Stimulated activated naive CD8-positive, alpha-beta T cell treated with anti-CD3 and anti-CD28 coated beads, Interleukin-15, Interleukin-2, amounts not matched to agents 100 ng/mL and 50 ng/mL, for 24 hours (primary cell): Measurements from ENCODE around the gene RRP15.
"Not testable (repeated sequence)": the region's sequence is repeated elsewhere in the genome, so short reads cannot be mapped to it uniquely, and the experiment has no call there.

ENCODE experiments used
- H3K27ac Mint-ChIP-seq: one replicate; pipeline ENCODE4 v1.8.0; 2021; ENCODE audit warnings: mild to moderate bottlenecking, mixed read lengths
- H3K27me3 Mint-ChIP-seq: one replicate; pipeline ENCODE4 v1.8.0; 2021; ENCODE audit warnings: mixed read lengths
- H3K36me3 Mint-ChIP-seq: one replicate; pipeline ENCODE4 v1.8.0; 2021; ENCODE audit warnings: low read depth, mixed read lengths
- H3K4me1 Mint-ChIP-seq: one replicate; pipeline ENCODE4 v1.8.0; 2021; ENCODE audit warnings: low read depth, mixed read lengths
- H3K4me3 Mint-ChIP-seq: one replicate; pipeline ENCODE4 v1.8.0; 2021; ENCODE audit warnings: mild to moderate bottlenecking, mixed read lengths
- H3K9me3 Mint-ChIP-seq: one replicate; pipeline ENCODE4 v1.8.0; 2021; ENCODE audit warnings: mixed read lengths

Gene RRP15

DNA sequence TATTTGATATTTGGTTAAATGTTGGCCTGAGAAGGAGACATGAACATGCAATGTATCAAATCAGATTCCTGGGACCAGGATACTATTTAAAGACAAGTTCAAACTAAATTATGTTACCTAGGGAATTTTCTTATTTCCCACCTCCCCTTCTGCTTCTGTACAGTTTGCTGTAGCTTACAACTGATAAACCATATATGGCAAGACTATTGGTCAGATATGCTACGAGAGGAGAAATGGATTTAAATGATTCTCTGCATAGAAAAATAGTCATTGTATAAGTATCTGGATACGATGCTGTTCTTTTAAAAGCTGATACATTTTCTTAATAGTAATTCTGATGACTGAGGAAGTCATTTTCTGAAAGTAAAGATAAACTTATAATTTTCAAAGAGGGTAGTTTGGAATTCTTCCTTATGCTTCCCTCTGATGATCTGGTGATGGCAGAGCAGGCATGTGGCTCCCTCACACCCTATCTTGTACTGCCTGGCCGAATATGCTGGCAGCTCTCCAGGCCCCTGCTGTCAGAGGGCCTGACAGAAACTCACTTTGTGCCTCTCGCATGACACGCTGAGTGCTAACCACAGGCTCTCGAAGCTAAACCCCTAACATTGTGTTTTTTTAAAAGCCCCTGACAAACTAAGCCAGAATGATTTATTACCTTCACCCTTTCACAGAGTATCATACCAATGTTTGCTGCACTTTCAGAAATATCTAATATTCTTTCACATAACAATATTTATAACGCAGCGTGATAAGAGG, 19.4 kb downstream of the RRP15 start:
- Mint-ChIP-seq H3K27me3 (no peaks in the 10 kb centered on the region), H3K36me3 (peaks cover 65% of the 10 kb centered on the region), H3K4me1 (peaks cover 13% of the 10 kb centered on the region), H3K9me3 (no peaks in the 10 kb centered on the region), H3K4me3 (no peak overlapping the region), H3K27ac (no peak overlapping the region)

DNA sequence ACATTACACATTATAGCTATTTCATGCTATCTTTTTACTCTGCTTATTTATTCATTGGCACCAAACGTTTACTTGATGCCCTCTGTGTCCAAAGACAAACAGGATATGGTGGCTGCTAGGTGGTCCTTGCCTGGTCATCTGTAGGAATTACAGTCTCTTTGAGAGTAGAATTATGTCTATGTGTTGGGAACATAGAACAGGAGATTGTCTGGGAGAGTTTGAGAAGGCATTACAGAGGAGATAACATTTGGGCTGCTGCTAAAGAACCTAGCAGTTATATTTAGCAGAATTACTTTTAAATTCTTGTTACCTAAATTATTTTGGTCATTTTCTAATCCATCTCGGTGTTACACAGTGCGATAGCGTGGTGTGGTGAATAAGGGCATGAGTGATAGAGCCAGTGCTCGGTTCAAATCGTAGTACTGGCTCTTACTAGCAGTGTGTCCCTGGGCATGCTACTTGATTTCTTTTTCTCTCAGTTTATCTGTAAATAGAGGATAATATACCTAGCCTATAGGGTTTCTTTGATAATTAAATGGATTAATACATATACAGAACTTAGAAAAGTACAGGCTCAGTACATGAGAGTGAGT, 20.5 kb downstream of the RRP15 start:
- Mint-ChIP-seq H3K27me3 (no peaks in the 10 kb centered on the region), H3K9me3 (no peaks in the 10 kb centered on the region), H3K4me1 (peaks cover 11% of the 10 kb centered on the region), H3K27ac (no peak overlapping the region), H3K4me3 (no peak overlapping the region), H3K36me3 (peaks cover 70% of the 10 kb centered on the region)

GRCh38 chr1:218312509-218312908, 27.4 kb downstream of the RRP15 start:
- Mint-ChIP-seq H3K27ac (peak overlapping the region; percentile 43), H3K9me3 (no peaks in the 10 kb centered on the region), H3K4me1 (peaks cover 12% of the 10 kb centered on the region), H3K36me3 (peaks cover 58% of the 10 kb centered on the region), H3K27me3 (no peaks in the 10 kb centered on the region), H3K4me3 (no peak overlapping the region)

- no peaks in the 10 kb centered on the region for H3K27me3 Mint-ChIP-seq
- no peak overlapping the region for H3K27ac Mint-ChIP-seq
- peaks cover 54% of the 10 kb centered on the region for H3K36me3 Mint-ChIP-seq
- peaks cover 12% of the 10 kb centered on the region for H3K4me1 Mint-ChIP-seq
- no peaks in the 10 kb centered on the region for H3K9me3 Mint-ChIP-seq
- H3K4me3 Mint-ChIP-seq, result no peak overlapping the region
These were observed 29.2 kb downstream of the RRP15 start for GRCh38 chr1:218314316-218314715.

DNA sequence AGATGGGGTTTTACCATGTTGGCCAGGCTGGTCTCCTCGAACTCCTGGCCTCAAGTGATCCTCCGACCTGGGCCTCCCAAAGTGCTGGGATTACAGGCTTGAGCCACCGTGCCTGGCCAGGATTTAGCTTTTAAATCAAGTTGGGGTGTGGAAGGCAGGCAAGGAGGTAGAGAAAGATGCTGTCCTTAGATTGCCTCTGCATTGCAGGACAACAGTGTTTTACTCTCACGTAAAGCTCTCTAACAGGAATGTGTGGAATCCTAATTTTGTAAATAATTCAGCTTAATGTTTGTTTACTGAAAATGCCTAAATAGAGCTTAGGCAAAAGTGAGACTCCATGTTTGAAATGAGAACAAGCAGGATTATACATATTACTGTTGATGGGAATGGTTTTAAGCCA, 30.5 kb downstream of the RRP15 start:
- Mint-ChIP-seq H3K27me3 (no peaks in the 10 kb centered on the region), H3K4me3 (no peak overlapping the region), H3K9me3 (no peaks in the 10 kb centered on the region), H3K36me3 (peaks cover 56% of the 10 kb centered on the region), H3K27ac (no peak overlapping the region), H3K4me1 (peaks cover 12% of the 10 kb centered on the region)

DNA sequence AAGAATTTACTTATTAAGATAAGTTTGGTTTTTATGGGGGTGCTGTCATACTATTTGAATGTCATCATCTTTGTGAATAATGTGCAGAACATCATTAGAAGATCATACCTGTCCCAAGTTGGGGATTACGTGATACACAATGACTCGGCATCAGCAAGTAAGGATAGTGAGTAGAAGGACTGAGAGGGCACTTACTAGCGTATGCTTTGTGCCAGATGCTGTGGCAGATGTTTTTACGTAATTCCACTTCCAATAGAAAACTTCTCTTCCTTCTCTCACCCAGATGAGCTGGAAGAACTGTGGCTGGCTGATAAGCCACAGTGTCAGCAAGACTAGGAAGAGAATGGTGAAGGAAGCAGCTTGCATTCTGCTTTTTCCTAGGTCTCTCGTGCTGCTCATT, 32.0 kb downstream of the RRP15 start:
- Mint-ChIP-seq H3K27me3 (no peaks in the 10 kb centered on the region), H3K9me3 (no peaks in the 10 kb centered on the region), H3K4me1 (peaks cover 7% of the 10 kb centered on the region), H3K36me3 (peaks cover 50% of the 10 kb centered on the region), H3K27ac (no peak overlapping the region), H3K4me3 (no peak overlapping the region)

DNA sequence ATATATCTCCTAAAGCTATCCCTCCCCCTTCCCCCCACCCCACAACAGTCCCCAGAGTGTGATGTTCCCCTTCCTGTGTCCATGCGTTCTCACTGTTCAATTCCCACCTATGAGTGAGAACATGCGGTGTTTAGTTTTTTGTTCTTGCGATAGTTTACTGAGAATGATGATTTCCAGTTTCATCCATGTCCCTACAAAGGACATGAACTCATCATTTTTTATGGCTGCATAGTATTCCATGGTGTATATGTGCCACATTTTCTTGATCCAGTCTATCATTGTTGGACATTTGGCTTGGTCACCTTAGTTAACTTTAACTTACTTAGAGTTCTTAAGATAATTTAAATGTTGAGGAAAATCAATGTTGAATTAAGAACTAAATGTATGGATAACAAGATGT, 35.1 kb downstream of the RRP15 start:
- peaks cover 52% of the 10 kb centered on the region for H3K36me3 Mint-ChIP-seq
- not testable (repeated sequence) for H3K27me3 Mint-ChIP-seq, H3K4me1 Mint-ChIP-seq, H3K9me3 Mint-ChIP-seq, H3K27ac Mint-ChIP-seq, H3K4me3 Mint-ChIP-seq

DNA sequence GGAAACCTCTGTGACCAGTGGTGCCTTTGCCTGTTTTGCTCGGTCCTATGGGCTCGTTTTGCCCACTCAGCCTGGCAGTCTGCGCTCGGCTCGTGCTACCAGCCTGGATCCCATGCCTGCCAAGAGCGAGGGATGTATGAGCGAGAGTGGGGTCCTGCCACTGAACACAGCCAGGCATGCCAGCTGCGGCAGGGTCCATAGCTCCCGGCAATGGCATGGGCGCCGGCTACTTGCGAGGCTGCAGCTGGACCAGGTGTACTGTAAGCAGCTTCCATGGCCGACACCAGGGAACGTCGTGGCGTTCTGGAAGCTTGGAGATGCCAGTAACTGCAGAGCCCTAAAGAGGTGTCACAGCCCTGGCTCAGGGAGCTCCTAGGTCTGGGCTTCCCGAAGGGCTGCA, 37.7 kb downstream of the RRP15 start:
- Mint-ChIP-seq H3K27me3 (no peaks in the 10 kb centered on the region), H3K4me1 (no peaks in the 10 kb centered on the region), H3K9me3 (no peaks in the 10 kb centered on the region), H3K36me3 (peaks cover 56% of the 10 kb centered on the region), H3K27ac (no peak overlapping the region), H3K4me3 (no peak overlapping the region)

- no peak overlapping the region for H3K4me3 Mint-ChIP-seq
- peaks cover 49% of the 10 kb centered on the region for H3K36me3 Mint-ChIP-seq
- no peaks in the 10 kb centered on the region for H3K4me1 Mint-ChIP-seq
- H3K27me3 Mint-ChIP-seq, result no peaks in the 10 kb centered on the region
- no peak overlapping the region for H3K27ac Mint-ChIP-seq
- no peaks in the 10 kb centered on the region for H3K9me3 Mint-ChIP-seq
These were observed 38.6 kb downstream of the RRP15 start for GRCh38 chr1:218323568-218324225.

DNA sequence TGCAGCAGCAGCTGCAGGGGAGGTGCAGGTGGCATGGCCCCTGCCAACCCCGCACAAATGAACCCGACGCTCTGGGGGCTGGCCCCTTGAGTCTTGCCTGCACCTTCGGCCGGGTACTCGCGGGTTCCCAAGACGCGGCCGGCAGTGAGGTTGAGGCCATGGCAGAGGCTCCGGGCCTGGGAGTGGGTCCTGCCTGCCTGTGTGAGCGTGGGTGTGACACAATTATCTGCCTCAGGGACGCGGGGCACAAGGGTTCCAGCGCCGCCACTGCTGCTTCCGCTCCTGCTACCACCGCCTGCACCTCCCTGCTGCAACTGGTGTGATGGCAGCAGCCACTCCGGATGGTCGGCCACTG, 39.1 kb downstream of the RRP15 start:
- no peak overlapping the region for H3K4me3 Mint-ChIP-seq
- no peak overlapping the region for H3K27ac Mint-ChIP-seq
- no peaks in the 10 kb centered on the region for H3K9me3 Mint-ChIP-seq
- H3K36me3 Mint-ChIP-seq, result peaks cover 48% of the 10 kb centered on the region
- no peaks in the 10 kb centered on the region for H3K27me3 Mint-ChIP-seq
- H3K4me1 Mint-ChIP-seq, result no peaks in the 10 kb centered on the region

GRCh38 chr1:218328769-218329168, 43.7 kb downstream of the RRP15 start:
- no peaks in the 10 kb centered on the region for H3K27me3 Mint-ChIP-seq
- H3K4me3 Mint-ChIP-seq, result no peak overlapping the region
- no peaks in the 10 kb centered on the region for H3K9me3 Mint-ChIP-seq
- H3K27ac Mint-ChIP-seq, result no peak overlapping the region
- no peaks in the 10 kb centered on the region for H3K4me1 Mint-ChIP-seq
- peaks cover 33% of the 10 kb centered on the region for H3K36me3 Mint-ChIP-seq

DNA sequence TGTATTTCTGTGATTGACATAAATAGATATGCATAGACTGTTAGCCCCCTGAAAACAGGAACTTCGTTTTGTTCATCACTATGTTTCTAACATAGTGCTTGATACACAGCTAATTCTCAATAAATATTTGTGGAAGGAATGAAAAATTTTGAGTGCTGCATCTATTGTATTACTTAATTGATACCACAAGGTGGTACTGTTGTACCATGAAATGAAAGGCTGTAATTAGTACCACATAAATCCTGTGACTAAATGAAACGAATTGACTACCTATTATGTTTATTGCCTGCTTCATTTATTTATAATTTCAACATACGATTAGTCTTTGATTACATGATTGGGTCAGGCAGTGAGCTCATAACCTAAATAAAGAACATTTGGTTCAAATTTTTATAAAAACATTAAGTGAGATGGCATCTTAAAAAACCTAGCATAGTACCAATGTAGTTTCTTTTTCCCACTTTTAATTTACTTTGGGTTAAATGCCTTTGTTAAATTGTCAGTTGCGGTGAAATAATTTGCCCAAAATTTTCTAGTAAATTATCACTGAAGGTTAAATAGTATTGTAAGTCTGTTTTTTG, 45.0 kb downstream of the RRP15 start:
- Mint-ChIP-seq H3K9me3 (no peaks in the 10 kb centered on the region), H3K4me1 (no peaks in the 10 kb centered on the region), H3K36me3 (peaks cover 29% of the 10 kb centered on the region), H3K27me3 (no peaks in the 10 kb centered on the region), H3K4me3 (no peak overlapping the region), H3K27ac (no peak overlapping the region)

DNA sequence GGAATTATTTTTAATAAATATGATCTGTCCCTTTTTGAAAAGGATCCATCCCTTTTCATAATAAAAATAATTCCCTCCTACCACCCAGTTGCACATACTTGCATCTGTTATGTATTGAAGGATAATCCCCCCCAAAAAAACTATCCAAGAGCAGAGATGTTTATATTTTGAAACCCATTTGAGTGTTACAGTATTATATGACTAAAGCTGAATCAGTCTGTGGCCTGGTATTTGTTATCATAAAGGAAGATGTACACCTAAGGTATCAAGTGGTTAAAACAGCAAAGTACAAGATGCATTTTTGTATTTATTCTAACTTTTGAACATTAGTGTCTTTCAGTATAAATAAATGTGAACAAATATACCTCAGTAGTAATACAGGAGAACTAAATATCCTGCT, 47.3 kb downstream of the RRP15 start:
- H3K4me1 Mint-ChIP-seq, result no peaks in the 10 kb centered on the region
- H3K27ac Mint-ChIP-seq, result no peak overlapping the region
- H3K27me3 Mint-ChIP-seq, result no peaks in the 10 kb centered on the region
- H3K36me3 Mint-ChIP-seq, result peaks cover 19% of the 10 kb centered on the region
- no peaks in the 10 kb centered on the region for H3K9me3 Mint-ChIP-seq
- H3K4me3 Mint-ChIP-seq, result no peak overlapping the region

- Mint-ChIP-seq H3K27ac (no peak overlapping the region), H3K27me3 (no peaks in the 10 kb centered on the region), H3K4me1 (no peaks in the 10 kb centered on the region), H3K9me3 (no peaks in the 10 kb centered on the region), H3K36me3 (peaks cover 21% of the 10 kb centered on the region), H3K4me3 (no peak overlapping the region)
These were observed 51.2 kb downstream of the RRP15 start for GRCh38 chr1:218336328-218336727.

- H3K4me3 Mint-ChIP-seq, result no peak overlapping the region
- H3K9me3 Mint-ChIP-seq, result no peaks in the 10 kb centered on the region
- H3K27ac Mint-ChIP-seq, result no peak overlapping the region
- H3K36me3 Mint-ChIP-seq, result peaks cover 20% of the 10 kb centered on the region
- H3K4me1 Mint-ChIP-seq, result no peaks in the 10 kb centered on the region
- H3K27me3 Mint-ChIP-seq, result peaks cover 5% of the 10 kb centered on the region
These were observed 54.3 kb downstream of the RRP15 start for GRCh38 chr1:218339267-218339831.
